IPS-18c (cell line): ENCODE results near the gene GKN2.

Experiments used
- H3K4me3 ChIP-seq: 2 replicates; pipeline ENCODE4 v1.7.0; 2013; ENCODE audit warnings: low read depth, mild to moderate bottlenecking, low read length, moderate library complexity; ENCODE audit not compliant: insufficient read depth
- H3K9me3 ChIP-seq: one replicate; pipeline ENCODE4 v1.6.1; 2013; ENCODE audit warnings: mild to moderate bottlenecking, low read length, moderate library complexity; ENCODE audit not compliant: control insufficient read depth, insufficient read depth

The GKN2 gene

DNA sequence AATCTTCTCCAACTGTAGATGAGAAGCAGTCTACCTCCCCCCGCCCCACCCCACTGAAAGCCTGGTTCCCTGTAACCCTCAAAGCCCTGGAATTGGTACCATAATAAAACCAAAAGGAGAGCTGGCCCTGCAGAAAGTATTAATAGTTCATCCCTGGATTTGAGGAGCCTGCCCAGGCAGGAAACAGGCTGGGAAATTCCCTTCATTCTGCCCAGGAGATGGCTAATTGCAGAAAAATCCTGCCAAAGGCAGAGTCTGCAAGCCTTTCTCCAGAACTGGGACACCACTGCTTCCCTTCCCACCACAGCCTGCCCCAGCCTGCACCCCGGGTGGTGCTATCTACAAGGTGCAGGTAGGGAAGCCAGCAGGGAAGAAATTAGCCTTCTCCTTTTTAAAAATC is 16.3 kb downstream of the GKN2 start:
- H3K9me3 ChIP-seq = peaks cover 3% of the 10 kb centered on the region
- H3K4me3 ChIP-seq = no peak overlapping the region

DNA sequence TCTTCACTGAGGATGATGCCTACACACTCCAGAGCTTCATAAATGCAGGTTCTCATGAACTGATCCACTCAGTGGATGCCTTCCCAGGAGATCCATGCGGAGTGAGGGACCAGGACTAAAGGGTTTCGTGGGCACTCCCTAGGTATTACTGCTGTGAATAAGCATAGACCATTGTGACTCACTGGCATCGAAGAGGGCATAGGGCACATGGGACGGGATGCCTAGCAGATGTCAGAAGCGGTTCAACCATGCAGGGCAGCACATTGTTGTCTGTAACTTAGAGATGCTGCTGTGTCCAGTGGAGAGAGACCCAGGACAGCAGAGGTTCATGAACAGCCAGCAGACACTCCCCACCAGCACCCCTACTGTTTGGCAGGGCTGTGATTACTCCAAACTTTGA is 17.2 kb downstream of the GKN2 start:
- peaks cover 3% of the 10 kb centered on the region for H3K9me3 ChIP-seq

DNA sequence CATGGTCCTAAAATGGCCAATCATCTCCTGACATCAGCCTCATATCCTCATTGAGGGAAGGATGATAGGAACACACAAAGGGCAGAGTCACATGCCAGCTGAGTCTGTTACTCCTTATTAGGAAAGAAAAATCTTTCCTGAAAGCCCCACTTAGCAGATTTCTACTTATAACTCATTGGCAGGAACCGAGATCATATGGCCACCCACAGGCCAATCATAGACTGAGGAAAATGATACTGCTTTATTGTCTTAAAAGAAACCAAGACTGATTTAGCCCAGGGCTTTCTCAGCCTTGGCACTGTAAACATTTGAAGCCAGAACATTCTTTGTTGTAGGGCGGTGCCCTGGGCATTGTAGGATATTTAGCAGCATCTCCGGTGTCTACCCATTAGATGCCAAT is 18.7 kb downstream of the GKN2 start:
- H3K4me3 ChIP-seq = no peak overlapping the region
- H3K9me3 ChIP-seq = peaks cover 3% of the 10 kb centered on the region

More for the DNA sequence above, 17.2 kb downstream of the GKN2 start:
- H3K4me3 ChIP-seq = no peak overlapping the region

DNA sequence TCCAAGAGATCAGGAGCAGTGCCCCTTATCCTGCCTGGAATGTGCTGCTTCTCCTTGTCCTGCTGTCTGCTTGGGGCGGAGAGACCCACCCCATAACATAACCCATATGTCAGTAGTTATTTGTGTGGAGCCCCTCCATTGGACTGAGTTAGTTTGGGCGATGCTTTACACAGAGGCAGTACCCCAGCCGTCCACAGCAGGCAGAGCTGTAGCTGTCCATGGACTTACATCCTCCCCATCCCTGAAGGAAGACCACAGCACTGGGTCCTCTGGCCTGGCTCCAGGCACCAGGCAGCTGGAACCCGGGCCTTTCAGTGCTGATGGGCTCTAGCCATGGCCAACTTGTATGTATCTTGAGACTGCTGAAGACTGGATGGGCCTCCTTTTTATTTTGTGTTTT is 20.3 kb downstream of the GKN2 start:
- Histone ChIP-seq H3K4me3 (no peak overlapping the region), H3K9me3 (peaks cover 3% of the 10 kb centered on the region)

DNA sequence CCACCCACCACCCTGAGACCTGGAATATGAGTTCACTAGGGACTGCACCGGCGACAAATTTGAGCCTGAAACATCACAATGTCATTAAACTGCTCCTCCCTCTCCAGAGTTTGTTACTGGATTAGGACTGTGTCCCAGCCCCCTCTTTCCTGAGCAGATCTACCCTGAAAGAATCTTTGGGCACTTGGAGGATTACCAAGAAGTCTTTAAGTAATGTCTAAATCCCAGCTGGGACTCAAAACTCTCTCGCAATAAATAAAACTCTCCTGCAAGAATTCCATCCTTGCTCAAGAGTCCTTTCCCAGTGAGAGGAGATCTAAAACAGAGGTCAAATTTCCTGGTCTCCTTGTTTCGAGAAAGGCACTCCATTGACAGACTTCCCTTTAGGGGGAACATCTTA is 20.9 kb downstream of the GKN2 start:
- no peak overlapping the region for H3K4me3 ChIP-seq
- H3K9me3 ChIP-seq = peaks cover 3% of the 10 kb centered on the region

DNA sequence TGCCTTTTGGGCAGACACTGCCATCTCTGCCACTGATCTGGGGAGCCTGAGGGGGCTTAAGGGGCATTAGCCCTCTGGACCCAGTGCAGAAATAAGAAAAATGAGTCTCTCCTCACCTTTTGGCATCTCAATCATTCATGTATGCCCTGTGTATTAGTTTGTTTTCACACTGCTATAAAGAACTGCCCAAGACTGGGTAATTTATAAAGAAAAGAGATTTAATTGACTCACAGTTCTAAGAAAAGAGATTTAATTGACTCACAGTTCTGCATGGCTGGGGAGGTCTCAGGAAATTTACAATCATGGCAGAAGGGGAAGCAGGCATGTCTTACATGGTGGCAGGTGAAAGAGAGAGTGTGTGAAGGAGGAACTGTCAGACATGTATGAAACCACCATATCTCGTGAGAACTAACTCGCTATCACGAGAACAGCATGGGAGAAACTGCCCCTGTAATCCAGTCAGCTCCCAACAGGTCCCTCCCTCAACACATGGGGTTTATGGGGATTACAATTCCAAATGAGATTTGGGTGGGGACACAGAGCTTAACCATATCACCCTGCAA is 21.5 kb downstream of the GKN2 start:
- Histone ChIP-seq H3K4me3 (no peak overlapping the region), H3K9me3 (peaks cover 3% of the 10 kb centered on the region)

DNA sequence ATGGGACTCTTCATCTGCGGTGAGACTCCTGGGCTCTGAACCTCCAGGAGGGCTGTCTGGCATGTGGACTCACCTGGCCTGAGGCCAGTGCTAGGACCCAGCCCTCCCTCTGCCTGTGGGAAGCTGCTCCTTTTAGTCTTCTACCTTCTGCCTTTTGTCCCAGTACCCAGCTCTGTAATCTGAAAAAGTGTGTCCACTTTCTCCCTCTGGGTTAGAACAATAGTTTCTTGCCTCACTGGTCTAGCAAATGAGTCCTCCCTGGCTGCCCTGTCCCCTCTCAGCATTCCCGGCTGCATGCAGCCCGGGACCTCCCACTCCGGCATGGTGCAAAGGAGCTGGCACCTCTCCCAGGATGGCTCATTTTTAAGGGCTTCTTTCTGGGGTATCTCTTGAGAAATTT is 25.9 kb downstream of the GKN2 start:
- Histone ChIP-seq H3K9me3 (no peaks in the 10 kb centered on the region), H3K4me3 (no peak overlapping the region)

DNA sequence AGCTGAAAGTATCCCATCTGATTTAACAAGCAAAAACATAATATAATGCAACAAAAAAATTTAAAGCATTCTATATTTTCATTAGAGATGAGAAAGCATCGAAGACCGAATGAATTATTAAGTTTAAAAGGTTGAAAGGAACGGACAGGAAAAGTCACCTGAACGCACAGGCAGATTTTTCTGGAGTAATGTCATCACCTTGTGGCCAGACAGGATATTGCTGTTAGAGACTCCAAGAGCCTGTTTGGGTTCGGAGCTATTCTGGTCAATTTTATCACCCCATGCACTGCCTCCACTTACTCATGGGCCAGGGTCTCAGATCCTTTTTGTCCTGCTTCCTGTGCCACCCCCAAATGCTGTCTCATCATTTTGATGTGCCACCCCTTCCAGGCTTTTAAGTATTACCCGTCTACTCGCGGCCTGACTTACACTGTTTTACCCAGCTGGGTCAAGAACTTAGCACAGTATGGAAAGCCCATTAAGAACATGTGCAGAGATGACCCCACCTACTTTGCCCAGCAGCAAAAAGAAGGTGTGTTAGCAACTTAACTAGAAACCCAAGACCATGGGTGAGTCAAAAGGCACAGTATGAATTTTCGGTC is 27.3 kb downstream of the GKN2 start:
- H3K9me3 ChIP-seq = no peaks in the 10 kb centered on the region
- no peak overlapping the region for H3K4me3 ChIP-seq

DNA sequence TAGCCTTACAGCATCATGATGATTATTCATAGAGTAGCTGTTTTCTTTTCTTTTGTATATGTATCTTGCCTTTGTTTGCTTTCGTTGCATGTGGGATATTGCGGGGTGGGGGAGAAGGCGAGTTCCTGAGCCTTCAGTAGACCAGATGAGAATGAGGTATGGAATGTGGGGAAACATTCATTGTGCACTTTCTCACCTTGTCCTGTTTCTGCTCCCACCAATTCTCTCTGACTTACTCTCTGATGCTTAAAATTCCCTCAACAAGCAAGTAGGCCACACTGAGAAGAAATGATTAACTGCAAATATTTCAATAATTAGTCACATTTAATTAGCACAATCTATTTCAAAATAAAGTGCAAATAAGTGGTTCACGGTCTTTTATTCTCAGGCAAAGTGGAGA is 31.0 kb downstream of the GKN2 start:
- no peaks in the 10 kb centered on the region for H3K9me3 ChIP-seq
- no peak overlapping the region for H3K4me3 ChIP-seq

DNA sequence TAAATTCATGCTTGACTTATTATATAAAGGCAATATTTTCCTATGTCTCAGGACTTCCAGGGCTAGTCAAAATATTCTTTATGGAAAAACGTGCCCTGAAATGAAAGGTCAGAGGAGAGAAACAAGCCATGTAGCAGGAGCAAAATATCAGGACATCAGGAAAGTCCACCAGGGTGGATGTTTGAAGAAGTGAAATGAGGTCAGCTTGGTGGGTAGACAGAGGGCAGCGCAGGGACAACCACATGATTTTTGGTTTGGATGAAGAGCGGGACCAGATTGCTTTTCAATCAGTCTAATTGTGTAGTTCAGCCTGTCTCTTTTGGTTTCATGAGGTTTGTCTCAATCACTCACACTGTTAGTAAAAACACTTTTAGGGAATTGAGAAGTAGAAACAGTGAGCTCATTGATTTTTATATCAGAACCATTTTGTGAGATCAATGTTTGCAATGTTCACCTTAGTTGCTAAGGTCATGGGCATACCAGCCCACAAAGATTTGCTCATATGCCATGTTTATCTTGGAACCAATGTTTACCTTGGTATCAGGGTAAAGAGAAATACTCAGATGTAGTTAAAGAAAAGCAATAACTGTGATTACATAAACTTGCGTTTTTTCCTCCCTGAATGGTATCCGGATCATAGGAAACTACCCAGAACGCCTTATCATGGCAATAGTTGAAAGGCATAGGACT is 32.1 kb downstream of the GKN2 start:
- H3K9me3 ChIP-seq = no peaks in the 10 kb centered on the region
- no peak overlapping the region for H3K4me3 ChIP-seq

DNA sequence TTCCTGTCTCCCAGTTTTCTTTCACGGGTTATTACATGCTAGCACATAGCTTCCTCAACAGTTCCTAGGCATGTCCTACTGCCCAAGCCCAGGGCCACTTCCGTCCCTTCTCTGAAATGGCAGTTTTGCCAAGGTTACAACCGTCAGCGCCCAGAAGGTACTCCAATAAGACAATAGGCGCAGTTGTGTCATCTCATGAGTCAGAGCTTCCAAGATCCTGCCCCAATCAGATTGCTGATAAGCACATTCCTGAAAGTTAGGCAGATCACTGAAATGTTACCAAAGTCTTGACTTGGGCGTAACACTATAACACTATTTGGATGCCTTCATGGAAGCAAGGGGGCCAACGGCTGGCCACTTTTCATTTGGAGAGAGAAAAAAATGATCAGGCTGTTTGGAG is 34.2 kb downstream of the GKN2 start:
- Histone ChIP-seq H3K4me3 (no peak overlapping the region), H3K9me3 (no peaks in the 10 kb centered on the region)

DNA sequence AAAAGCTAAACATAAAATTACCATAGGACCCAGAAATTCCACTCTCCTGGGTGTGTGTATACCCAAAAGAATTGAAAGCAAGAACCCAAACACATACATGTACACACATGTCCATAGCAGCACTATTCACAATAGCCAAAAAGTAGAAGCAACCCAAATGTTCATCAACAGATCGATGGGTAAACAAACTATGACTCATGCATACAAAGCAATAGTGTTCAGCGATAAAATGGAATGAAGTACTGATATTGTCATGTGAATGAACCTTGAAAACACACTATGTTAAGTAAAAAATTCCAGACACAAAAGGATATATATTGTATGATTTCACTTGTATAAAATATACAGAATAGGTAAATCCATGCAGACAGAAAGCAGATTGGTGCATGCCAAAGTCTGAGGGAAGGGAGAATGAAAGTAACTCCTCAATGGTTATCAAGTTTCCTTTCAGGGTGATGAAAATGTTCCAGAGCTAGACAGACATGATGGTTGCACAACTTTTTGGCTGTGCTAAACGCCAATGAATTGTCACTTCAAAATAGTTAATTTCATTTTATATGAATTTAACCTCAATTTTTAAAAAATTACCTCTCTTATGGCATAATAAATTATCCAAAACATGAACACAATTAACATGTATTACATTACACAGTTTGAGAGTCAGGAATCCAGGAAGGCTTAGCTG is 35.5 kb downstream of the GKN2 start:
- Histone ChIP-seq H3K4me3 (no peak overlapping the region), H3K9me3 (no peaks in the 10 kb centered on the region)

DNA sequence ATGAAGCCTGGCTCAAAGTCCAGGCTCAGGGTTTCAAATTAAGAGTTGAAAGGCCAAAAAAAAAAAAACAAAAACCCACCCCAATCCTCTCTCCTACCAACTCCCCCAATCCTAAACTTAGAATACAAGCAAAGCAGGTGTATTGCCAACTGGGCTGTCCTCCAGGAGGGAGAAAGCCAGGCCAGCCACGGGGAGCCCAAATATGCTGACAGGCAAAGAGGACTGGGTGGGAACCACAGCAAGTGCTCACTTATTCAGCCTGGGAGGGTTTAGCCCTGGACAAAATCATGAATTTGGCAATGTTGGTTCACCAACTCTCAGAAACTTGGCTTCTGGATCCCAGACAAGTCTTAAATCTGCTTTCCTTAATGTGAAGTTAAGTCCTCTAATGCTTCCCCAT is 36.5 kb downstream of the GKN2 start:
- H3K9me3 ChIP-seq = no peaks in the 10 kb centered on the region
- H3K4me3 ChIP-seq = no peak overlapping the region

DNA sequence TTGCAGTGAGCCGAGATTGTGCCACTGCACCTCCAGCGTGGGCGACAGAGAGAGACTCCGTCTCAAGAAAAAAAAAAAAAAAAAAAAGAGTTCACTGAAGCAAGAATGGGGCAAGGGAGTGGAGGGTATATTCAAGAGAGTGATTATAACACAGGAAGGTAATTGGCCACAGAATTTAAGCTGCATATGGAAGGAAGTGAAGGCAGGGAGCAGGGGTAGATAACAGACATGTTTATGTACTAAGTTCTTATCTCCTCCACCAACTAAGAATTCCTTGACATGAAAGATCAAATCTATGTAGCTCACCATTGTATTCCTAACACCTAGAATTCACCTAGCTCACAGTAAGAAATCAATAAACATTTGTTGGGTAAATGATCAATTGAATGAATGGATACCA is 37.3 kb downstream of the GKN2 start:
- H3K9me3 ChIP-seq = no peaks in the 10 kb centered on the region
- H3K4me3 ChIP-seq = no peak overlapping the region

DNA sequence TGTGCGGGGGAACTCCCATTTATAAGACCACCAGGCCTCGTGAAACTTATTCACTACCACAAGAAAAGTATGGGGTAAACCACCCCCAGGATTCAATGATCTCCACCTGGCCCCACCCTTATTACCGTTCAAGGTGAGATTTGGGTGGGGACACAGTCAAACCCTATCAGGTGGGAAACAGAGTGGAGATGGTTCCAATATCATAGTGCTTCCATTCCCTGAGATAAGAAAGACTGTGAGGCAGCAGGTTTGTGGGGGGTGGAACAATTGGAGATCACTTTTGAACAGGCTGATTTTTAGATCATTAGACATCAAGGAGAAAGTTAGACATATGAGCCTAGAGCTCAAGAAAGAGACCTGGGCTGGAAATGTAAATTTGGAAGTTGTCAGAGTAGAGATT is 39.3 kb downstream of the GKN2 start:
- H3K4me3 ChIP-seq = no peak overlapping the region

DNA sequence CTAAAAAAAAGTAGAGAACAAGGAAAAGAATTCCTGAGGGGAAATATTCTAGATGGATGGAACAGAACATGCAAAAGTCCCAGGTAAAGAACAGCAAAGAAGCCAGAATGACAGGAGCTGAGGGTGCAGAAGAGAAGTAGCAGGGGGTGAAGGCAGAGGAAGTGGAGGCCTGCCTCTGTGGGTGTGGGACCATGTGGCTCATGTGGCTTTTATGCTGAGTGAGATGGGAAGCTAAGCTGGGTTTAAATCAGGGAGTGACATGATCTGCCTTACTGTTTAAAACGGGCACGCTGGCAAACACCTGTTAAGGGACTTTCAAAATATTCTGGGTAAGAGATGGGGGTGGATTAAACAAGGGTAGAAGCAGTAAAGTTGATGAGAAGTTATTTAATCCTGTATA is 40.0 kb downstream of the GKN2 start:
- Histone ChIP-seq H3K4me3 (no peak overlapping the region), H3K9me3 (no peaks in the 10 kb centered on the region)

More for the DNA sequence above, 39.3 kb downstream of the GKN2 start:
- H3K9me3 ChIP-seq = no peaks in the 10 kb centered on the region

DNA sequence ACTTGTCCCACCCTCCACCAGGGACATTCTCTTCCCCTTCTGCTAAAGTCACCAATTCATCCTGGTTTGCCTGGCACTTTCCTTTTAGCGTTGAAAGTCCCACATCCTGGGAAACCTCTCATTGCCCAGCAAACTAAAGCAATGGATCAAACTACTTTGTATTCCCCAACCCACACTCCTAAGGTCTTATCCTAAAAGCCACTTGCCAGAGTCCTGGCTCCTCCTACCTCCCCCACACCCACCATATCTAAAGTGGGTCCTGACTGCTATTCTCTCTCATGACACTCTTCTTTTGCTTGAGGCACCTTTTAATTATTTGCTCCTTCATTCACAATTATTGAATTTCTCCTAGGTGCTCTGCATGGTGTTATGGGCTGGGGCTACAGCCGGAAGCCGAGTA is 40.6 kb downstream of the GKN2 start:
- no peaks in the 10 kb centered on the region for H3K9me3 ChIP-seq
- no peak overlapping the region for H3K4me3 ChIP-seq

DNA sequence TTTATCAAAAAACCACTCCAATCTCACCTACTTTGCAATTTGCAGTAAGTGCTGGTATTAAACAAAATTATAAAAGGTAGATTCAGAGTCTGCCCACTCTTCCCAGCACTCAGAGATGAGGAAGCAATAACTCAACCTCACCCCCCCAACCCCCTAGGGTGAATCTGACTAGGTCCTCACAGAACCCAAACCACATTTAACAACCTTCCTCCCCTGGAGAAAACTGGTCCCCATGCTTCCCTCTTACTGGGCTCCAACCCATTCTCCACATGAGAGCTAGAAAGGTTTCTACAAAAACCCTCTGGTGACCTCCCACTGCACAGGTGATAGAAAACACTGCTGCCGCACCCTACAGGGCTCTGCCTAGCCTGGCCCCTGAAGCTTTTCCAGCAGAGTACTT is 41.0 kb downstream of the GKN2 start:
- no peak overlapping the region for H3K4me3 ChIP-seq

More for the DNA sequence above, 41.0 kb downstream of the GKN2 start:
- no peaks in the 10 kb centered on the region for H3K9me3 ChIP-seq
